Parathyroid adenoma (tissue), 2 donors: ENCODE results near the gene FAAP100.

ENCODE experiments used
- H2AFZ ChIP-seq: fragments of 300-600 bp; sonication (generic); one replicate; pipeline ENCODE4 v1.7.0; 2017; ENCODE audit warnings: antibody characterized with exemption, mild to moderate bottlenecking
- H3K27ac ChIP-seq: fragments of 300-600 bp; sonication (generic); one replicate; pipeline ENCODE4 v1.7.0; 2017
- H3K27me3 ChIP-seq: fragments of 300-600 bp; sonication (generic); one replicate; pipeline ENCODE4 v1.7.0; 2017; ENCODE audit warnings: low read length; ENCODE audit not compliant: control insufficient read depth, insufficient read depth
- H3K36me3 ChIP-seq: fragments of 300-600 bp; sonication (generic); one replicate; pipeline ENCODE4 v1.7.0; 2017; ENCODE audit warnings: low read length; ENCODE audit not compliant: control insufficient read depth, insufficient read depth
- H3K4me1 ChIP-seq: fragments of 300-600 bp; sonication (generic); one replicate; pipeline ENCODE4 v1.7.0; 2017; ENCODE audit warnings: control low read depth
- H3K4me2 ChIP-seq: fragments of 300-600 bp; sonication (generic); one replicate; pipeline ENCODE4 v1.7.0; 2017; ENCODE audit warnings: low read length
- H3K4me3 ChIP-seq: fragments of 300-600 bp; sonication (generic); one replicate; pipeline ENCODE4 v1.7.0; 2017; ENCODE audit warnings: low read depth, low read length
- H3K79me2 ChIP-seq: fragments of 300-600 bp; sonication (generic); one replicate; pipeline ENCODE4 v1.7.0; 2017; ENCODE audit warnings: control low read depth
- H3K9ac ChIP-seq: fragments of 300-600 bp; sonication (generic); one replicate; pipeline ENCODE4 v1.7.0; 2017; ENCODE audit warnings: mild to moderate bottlenecking
- H3K9me3 ChIP-seq: fragments of 300-600 bp; sonication (generic); one replicate; pipeline ENCODE4 v1.7.0; 2017; ENCODE audit warnings: low read length; ENCODE audit not compliant: control insufficient read depth
- CTCF ChIP-seq: fragments of 300-600 bp; sonication (generic); IDR thresholded peaks from one replicate; pipeline ENCODE4 v1.7.0; 2017; ENCODE audit warnings: antibody characterized with exemption, mild to moderate bottlenecking
- donor health status: primary hyperparathyroidism.

Gene FAAP100

GRCh38 chr17:81491761-81492160 is 60.4 kb downstream of the FAAP100 start:
- no peaks in the 10 kb centered on the region for H3K27me3 ChIP-seq
- H3K9me3 ChIP-seq = no peaks in the 10 kb centered on the region
- no peaks in the 10 kb centered on the region for H3K79me2 ChIP-seq
- no peaks in the 10 kb centered on the region for H3K36me3 ChIP-seq
- no peak overlapping the region for H3K4me2 ChIP-seq
- no peak overlapping the region for H2AFZ ChIP-seq
- H3K27ac ChIP-seq = no peak overlapping the region
- H3K4me3 ChIP-seq = no peak overlapping the region
- TF ChIP-seq CTCF = no peak
- H3K9ac ChIP-seq = no peak overlapping the region
- H3K4me1 ChIP-seq = no peaks in the 10 kb centered on the region

- no peak for TF ChIP-seq CTCF
- no peak overlapping the region for H3K4me3 ChIP-seq
- no peak overlapping the region for H3K4me2 ChIP-seq
- no peaks in the 10 kb centered on the region for H3K4me1 ChIP-seq
- no peak overlapping the region for H3K27ac ChIP-seq
- H3K79me2 ChIP-seq = no peaks in the 10 kb centered on the region
- H3K27me3 ChIP-seq = no peaks in the 10 kb centered on the region
- H3K9me3 ChIP-seq = no peaks in the 10 kb centered on the region
- H2AFZ ChIP-seq = no peak overlapping the region
- H3K9ac ChIP-seq = no peak overlapping the region
- H3K36me3 ChIP-seq = no peaks in the 10 kb centered on the region
These were observed 61.0 kb downstream of the FAAP100 start for GRCh38 chr17:81491181-81491581.

- no peaks in the 10 kb centered on the region for H3K9me3 ChIP-seq
- no peaks in the 10 kb centered on the region for H3K36me3 ChIP-seq
- H3K79me2 ChIP-seq = no peaks in the 10 kb centered on the region
- H2AFZ ChIP-seq = no peak overlapping the region
- no peak overlapping the region for H3K9ac ChIP-seq
- TF ChIP-seq CTCF = no peak
- no peak overlapping the region for H3K4me2 ChIP-seq
- H3K4me3 ChIP-seq = no peak overlapping the region
- no peaks in the 10 kb centered on the region for H3K27me3 ChIP-seq
- no peaks in the 10 kb centered on the region for H3K4me1 ChIP-seq
- no peak overlapping the region for H3K27ac ChIP-seq
These were observed 61.9 kb downstream of the FAAP100 start for GRCh38 chr17:81489998-81490992.
